ENCODE data around the gene CCDC7. TPM values are rescaled to one million over a fixed set of nuclear protein-coding genes. Genes with fewer than 3 reads are reported as not detected.

CCDC7 gene
- total RNA-seq, 1 donor from 2014 or later: 11.1 TPM

DNA sequence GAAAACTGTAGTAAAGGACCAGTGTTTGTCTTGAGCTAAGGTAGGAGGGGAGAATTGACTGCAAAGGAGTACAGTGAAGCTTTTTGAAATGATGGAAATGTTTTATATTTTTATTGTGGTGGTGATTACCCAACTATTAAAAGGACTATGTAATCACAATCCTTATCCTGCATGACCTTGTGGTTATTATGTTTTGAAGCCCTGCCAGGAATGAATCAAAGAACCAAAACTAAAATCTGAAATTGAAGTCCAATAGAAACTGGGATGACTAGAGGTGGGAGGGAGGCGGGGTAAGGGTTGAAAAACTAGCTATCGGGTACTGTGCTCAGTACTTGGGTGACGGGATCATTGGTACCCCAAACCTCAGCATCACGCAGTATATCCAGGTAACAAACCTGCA, 8.2 kb downstream of the CCDC7 start:
- H3K9me3 Mint-ChIP-seq: no peaks in the 10 kb centered on the region
- TF ChIP-seq, protein P1, sequence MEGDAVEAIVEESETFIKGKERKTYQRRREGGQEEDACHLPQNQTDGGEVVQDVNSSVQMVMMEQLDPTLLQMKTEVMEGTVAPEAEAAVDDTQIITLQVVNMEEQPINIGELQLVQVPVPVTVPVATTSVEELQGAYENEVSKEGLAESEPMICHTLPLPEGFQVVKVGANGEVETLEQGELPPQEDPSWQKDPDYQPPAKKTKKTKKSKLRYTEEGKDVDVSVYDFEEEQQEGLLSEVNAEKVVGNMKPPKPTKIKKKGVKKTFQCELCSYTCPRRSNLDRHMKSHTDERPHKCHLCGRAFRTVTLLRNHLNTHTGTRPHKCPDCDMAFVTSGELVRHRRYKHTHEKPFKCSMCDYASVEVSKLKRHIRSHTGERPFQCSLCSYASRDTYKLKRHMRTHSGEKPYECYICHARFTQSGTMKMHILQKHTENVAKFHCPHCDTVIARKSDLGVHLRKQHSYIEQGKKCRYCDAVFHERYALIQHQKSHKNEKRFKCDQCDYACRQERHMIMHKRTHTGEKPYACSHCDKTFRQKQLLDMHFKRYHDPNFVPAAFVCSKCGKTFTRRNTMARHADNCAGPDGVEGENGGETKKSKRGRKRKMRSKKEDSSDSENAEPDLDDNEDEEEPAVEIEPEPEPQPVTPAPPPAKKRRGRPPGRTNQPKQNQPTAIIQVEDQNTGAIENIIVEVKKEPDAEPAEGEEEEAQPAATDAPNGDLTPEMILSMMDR (IDR thresholded peaks at IDR 0.05; ENCODE audit: unreplicated experiment): no peak
- no peak overlapping the region for H3K27ac Mint-ChIP-seq
- no peak for DNase-seq (ENCODE audit: low spot score in 2 of 2, unreplicated experiment in 2 of 2)
- no peaks in the 10 kb centered on the region for H3K27me3 Mint-ChIP-seq (ENCODE audit: low read depth)
- no peaks in the 10 kb centered on the region for H3K4me1 Mint-ChIP-seq
- no peak overlapping the region for H3K4me3 Mint-ChIP-seq
- H3K36me3 Mint-ChIP-seq: peaks cover 14% of the 10 kb centered on the region

DNA sequence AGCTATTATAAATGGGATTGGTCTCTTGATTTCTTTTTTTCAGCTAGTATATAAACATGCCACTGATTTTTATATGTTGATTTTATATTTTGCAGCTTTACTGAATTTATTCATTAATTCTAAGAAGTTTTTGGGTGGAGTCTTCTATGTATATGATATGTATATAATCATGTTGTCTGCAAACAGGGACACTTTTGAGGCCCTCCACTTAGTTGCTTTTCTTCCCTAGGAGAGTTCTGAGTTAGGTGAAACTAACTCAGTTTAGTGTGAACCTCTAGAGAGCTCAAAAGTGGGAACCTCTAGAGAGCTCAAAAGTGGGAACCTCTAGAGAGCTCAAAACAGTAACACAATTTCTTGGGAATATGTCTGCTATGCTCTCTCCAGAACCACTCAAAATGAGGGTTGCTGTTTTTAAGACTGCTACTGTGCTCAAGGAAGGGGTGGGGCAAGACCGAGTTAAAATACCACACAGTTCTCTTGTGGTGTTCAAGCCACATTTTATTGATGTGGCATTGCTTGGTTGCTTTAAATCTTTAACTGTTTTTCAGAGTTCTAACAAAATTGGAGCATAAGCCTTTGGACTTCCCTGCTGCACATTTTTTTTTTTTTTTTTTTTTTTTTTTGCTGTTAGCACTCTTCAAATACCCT, 13.2 kb downstream of the CCDC7 start:
- Mint-ChIP-seq H3K4me1 (no peaks in the 10 kb centered on the region), H3K36me3 (peaks cover 7% of the 10 kb centered on the region), H3K27ac (no peak overlapping the region), H3K9me3 (no peaks in the 10 kb centered on the region), H3K27me3 (ENCODE audit: low read depth) (no peaks in the 10 kb centered on the region), H3K4me3 (no peak overlapping the region)
- TF ChIP-seq, protein P1 (IDR thresholded peaks at IDR 0.05; ENCODE audit: unreplicated experiment): no peak
- DNase-seq (ENCODE audit: low spot score in 2 of 2, unreplicated experiment in 2 of 2): no peak

DNA sequence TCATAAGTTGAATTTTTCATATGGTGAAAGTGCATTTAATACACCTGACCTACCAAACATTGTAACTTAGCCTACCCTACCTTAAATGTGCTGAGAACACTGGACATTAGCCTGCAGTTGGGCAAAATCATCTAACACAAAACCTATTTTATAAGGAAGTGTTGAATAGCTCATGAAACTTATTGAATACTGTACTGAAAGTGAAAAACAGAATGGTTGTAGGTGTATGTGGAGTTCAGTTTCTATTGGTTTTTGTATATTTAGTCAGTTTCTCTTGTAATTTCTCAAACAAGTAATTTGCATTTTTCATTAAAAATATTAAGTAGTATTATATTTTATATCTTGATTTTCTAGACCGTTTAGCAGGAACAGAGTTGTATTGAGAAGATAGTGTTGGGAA, 15.3 kb downstream of the CCDC7 start:
- H3K4me3 Mint-ChIP-seq: no peak overlapping the region
- H3K27ac Mint-ChIP-seq: no peak overlapping the region
- H3K36me3 Mint-ChIP-seq: peaks cover 2% of the 10 kb centered on the region

DNA sequence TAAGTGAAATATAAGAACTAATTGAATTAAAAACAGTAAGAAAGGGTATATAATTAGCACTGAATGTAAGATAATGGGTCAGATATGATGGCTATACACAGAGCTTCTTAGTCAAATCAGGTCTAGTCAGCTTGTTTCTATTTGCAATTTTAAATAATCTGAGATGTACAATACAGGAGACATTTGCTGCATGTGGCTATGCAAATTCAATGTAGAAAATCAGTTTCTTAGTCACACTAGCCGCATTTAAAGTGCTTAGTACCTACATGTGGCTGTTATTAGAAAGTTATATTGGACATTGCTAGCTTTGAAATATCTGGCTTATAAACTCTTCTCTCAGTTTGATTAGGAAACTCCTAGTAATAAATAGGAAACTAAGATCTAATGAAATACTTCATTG, 25.3 kb downstream of the CCDC7 start:
- H3K27ac Mint-ChIP-seq: no peak overlapping the region
- no peaks in the 10 kb centered on the region for H3K4me1 Mint-ChIP-seq
- DNase-seq (ENCODE audit: low spot score in 2 of 2, unreplicated experiment in 2 of 2): no peak
- H3K36me3 Mint-ChIP-seq: peaks cover 15% of the 10 kb centered on the region
- TF ChIP-seq, protein P1 (IDR thresholded peaks at IDR 0.05; ENCODE audit: unreplicated experiment): no peak
- no peaks in the 10 kb centered on the region for H3K9me3 Mint-ChIP-seq
- H3K27me3 Mint-ChIP-seq (ENCODE audit: low read depth): no peaks in the 10 kb centered on the region
- H3K4me3 Mint-ChIP-seq: no peak overlapping the region

More for the DNA sequence above, 15.3 kb downstream of the CCDC7 start:
- TF ChIP-seq, protein P1 (IDR thresholded peaks at IDR 0.05; ENCODE audit: unreplicated experiment): no peak
- Mint-ChIP-seq H3K9me3 (no peaks in the 10 kb centered on the region), H3K27me3 (ENCODE audit: low read depth) (no peaks in the 10 kb centered on the region), H3K4me1 (no peaks in the 10 kb centered on the region)
- no peak for DNase-seq (ENCODE audit: low spot score in 2 of 2, unreplicated experiment in 2 of 2)

DNA sequence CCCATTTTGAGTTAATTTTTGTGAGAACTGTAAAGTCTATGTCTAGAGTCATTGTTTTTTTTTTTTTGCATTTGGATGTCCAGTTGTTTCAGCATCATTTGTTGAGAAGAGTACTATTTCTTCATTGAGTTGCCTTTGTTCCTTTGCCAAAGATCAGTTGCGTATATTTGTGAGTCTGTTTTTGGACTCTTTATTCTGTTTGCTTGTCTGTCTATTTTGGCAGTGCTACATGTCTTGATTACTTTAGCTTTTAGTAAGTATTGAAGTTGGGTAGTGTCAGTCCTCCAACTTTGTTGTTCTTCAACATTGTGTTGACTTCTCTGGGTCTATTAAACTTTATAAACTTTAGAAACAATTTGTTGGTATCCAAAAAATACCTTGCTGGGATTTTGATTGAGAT, 31.6 kb downstream of the CCDC7 start:
- Mint-ChIP-seq H3K4me1 (no peaks in the 10 kb centered on the region), H3K27me3 (ENCODE audit: low read depth) (no peaks in the 10 kb centered on the region), H3K27ac (no peak overlapping the region), H3K9me3 (peaks cover 39% of the 10 kb centered on the region), H3K36me3 (peaks cover 46% of the 10 kb centered on the region), H3K4me3 (no peak overlapping the region)
- DNase-seq (ENCODE audit: low spot score in 2 of 2, unreplicated experiment in 2 of 2): no peak
- TF ChIP-seq, protein P1 (IDR thresholded peaks at IDR 0.05; ENCODE audit: unreplicated experiment): no peak

All from mesothelial cell of epicardium (in vitro differentiated cells).